Airway epithelial cell (primary cell): Measurements from ENCODE around the gene PHLDA2. TPM values are rescaled to one million over a fixed set of nuclear protein-coding genes. Genes with fewer than 3 reads are reported as not detected.

ENCODE experiments used
- total RNA-seq: library from RNA; depleted of rRNA; stranded (reverse); fragments of >200 nt; gene quantifications from 2 replicates; pipeline ENCODE4 v1.2.3, GENCODE V29; 2015

PHLDA2 gene, protein sequence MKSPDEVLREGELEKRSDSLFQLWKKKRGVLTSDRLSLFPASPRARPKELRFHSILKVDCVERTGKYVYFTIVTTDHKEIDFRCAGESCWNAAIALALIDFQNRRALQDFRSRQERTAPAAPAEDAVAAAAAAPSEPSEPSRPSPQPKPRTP
- 126 TPM in 2 replicates for total RNA-seq

DNA sequence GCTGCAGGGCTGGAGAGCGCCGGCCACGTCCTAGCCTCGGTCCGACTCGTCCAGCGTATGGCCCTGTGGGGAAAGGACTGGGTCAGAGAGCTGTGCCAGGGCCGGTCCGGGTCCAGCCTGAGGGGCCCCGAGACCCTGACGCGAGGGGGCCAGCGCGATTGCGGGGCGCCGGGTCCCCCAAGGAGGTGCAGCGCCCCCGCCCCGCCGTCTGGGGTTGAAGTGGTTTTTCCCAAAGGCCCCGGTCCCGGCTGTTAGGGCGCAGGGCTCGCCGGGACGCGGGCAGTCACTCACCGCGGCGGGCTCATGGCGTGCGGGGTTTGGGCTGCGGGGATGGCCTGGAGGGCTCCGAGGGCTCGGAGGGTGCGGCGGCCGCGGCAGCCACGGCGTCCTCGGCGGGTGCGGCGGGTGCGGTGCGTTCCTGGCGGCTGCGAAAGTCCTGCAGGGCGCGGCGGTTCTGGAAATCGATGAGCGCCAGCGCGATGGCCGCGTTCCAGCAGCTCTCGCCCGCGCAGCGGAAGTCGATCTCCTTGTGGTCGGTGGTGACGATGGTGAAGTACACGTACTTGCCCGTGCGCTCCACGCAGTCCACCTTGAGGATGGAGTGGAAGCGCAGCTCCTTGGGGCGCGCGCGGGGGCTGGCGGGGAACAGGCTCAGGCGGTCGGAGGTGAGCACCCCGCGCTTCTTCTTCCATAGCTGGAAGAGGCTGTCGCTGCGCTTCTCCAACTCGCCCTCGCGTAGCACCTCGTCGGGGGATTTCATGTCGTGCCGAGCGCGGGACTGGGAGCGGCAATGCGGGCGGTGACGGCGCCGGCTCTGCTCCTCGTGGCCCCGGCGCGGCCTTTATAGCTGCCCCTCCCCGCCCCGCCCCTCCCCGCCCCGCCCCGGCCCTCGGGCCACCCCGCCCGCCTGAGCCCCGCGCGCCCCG, at the start of gene PHLDA2:
TSS of gene PHLDA2 (minus strand) at position 816 of the 926 bp plus-strand sequence. CDS start at position 760, 56 bp downstream.

DNA sequence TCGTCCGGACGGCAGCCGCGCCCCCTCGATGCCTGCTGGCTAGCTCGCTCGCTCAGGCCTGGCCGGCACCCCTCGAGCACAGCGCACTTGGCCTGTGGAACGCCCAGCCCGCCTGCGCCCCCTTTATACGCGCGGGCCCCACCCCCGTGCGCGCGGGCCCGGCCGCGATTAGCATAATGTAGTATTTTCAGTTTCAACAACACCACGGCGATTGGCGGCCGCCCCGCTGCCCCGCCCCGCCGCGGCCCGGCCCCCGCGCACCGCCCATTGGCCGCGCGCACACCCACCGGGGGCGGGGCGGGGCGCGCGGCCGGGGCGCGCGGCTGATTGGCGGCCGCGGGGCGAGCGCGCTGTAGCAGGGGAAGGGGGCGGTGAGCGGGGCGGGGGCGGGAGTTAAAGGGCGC, 43.5 kb downstream of the PHLDA2 start, which contains the start of gene CDKN1C:
TSS of gene CDKN1C (minus strand) at position 98 of the 404 bp plus-strand sequence. CDS start 319 bp downstream, outside the sequence.

Other genes with a start within 250 kb of the PHLDA2 start
- gene KCNQ1OT1, start 229.4 kb downstream of the PHLDA2 start, total RNA-seq, result 0.37 and 0.42 TPM in 2 replicates
- gene CDKN1C, start 43.6 kb downstream of the PHLDA2 start, total RNA-seq, result 5.7 and 11.9 TPM in 2 replicates
- gene NAP1L4, start 62.9 kb upstream of the PHLDA2 start, total RNA-seq, result 103 and 124 TPM in 2 replicates
- gene CARS1, start 128.0 kb upstream of the PHLDA2 start, total RNA-seq, result 40.2 and 47.2 TPM in 2 replicates
- gene OSBPL5, start 235.9 kb upstream of the PHLDA2 start, total RNA-seq, result 14.6 and 20.1 TPM in 2 replicates